Mesendoderm (in vitro differentiated cells): ENCODE measurements around the gene BPIFB3.

Experiments
- DNase-seq: peaks from one replicate; pipeline ENCODE4 v3.0.0; 2013
- H2AK5ac ChIP-seq: 2 replicates; pipeline ENCODE4 v1.6.1; 2013; ENCODE audit warnings: low read length, inconsistent platforms
- H2BK120ac ChIP-seq: 2 replicates; pipeline ENCODE4 v1.6.1; 2013; ENCODE audit warnings: low read depth, mild to moderate bottlenecking, low read length, moderate library complexity, mixed read lengths
- H2BK15ac ChIP-seq: replicated peaks from 2 replicates; pipeline ENCODE4 v1.6.1; 2013; ENCODE audit warnings: low read depth, mild to moderate bottlenecking, moderate library complexity
- H2BK5ac ChIP-seq: 2 replicates; pipeline ENCODE4 v1.6.1; 2013; ENCODE audit warnings: low read length, inconsistent platforms
- H3K18ac ChIP-seq: 2 replicates; pipeline ENCODE4 v1.6.1; 2013; ENCODE audit warnings: mild to moderate bottlenecking, low read length, mixed read lengths
- H3K23ac ChIP-seq: one replicate; pipeline ENCODE4 v1.6.1; 2013; ENCODE audit warnings: low read length
- H3K27ac ChIP-seq: 2 replicates; pipeline ENCODE4 v1.5.1; 2013; ENCODE audit warnings: low read depth, mild to moderate bottlenecking, inconsistent platforms, low read length, moderate library complexity
- H3K27me3 ChIP-seq: 2 replicates; pipeline ENCODE4 v1.6.1; 2013; ENCODE audit warnings: low read length, control low read depth, mild to moderate bottlenecking, inconsistent platforms; ENCODE audit not compliant: insufficient read depth, poor library complexity
- H3K36me3 ChIP-seq: 2 replicates; pipeline ENCODE4 v1.6.1; 2013; ENCODE audit warnings: low read length, inconsistent platforms; ENCODE audit not compliant: control insufficient read depth, insufficient read depth
- H3K4ac ChIP-seq: one replicate; pipeline ENCODE4 v1.6.1; 2013; ENCODE audit warnings: low read depth, mild to moderate bottlenecking, low read length, moderate library complexity
- H3K4me1 ChIP-seq: 2 replicates; pipeline ENCODE4 v1.6.1; 2013; ENCODE audit warnings: low read depth, low read length, inconsistent platforms; ENCODE audit not compliant: control insufficient read depth
- H3K4me2 ChIP-seq: 2 replicates; pipeline ENCODE4 v1.6.1; 2013; ENCODE audit warnings: low read length
- H3K4me3 ChIP-seq: 2 replicates; pipeline ENCODE4 v1.5.1; 2013; ENCODE audit warnings: mild to moderate bottlenecking, low read length
- H3K56ac ChIP-seq: one replicate; pipeline ENCODE4 v1.6.1; 2013; ENCODE audit warnings: low read length
- H3K79me1 ChIP-seq: 2 replicates; pipeline ENCODE4 v1.6.1; 2013; ENCODE audit warnings: low read length, inconsistent platforms
- H3K79me2 ChIP-seq: 2 replicates; pipeline ENCODE4 v1.6.1; 2013; ENCODE audit warnings: mild to moderate bottlenecking, low read length; ENCODE audit not compliant: control insufficient read depth, insufficient read depth
- H3K9ac ChIP-seq: 2 replicates; pipeline ENCODE4 v1.6.1; 2013; ENCODE audit warnings: low read length, inconsistent platforms
- H4K5ac ChIP-seq: one replicate; pipeline ENCODE4 v1.6.1; 2013; ENCODE audit warnings: low read length
- H4K8ac ChIP-seq: one replicate; pipeline ENCODE4 v1.6.1; 2013; ENCODE audit warnings: low read depth, mild to moderate bottlenecking, control low read depth, low read length, moderate library complexity
- WGBS: extraction: QIAGEN DNeasy Blood & Tissue Kit; methylation state at CpG from one replicate; pipeline ENCODE4 v1.1.7; 2013; ENCODE audit warnings: low lambda C conversion rate, missing lambda C conversion rate; ENCODE audit not compliant: insufficient coverage; ENCODE audit errors: extremely low coverage; 5-methylcytosine and 5-hydroxymethylcytosine counted together

The BPIFB3 gene

GRCh38 chr20:33021879-33022278 lies 31.8 kb upstream of the BPIFB3 start:
- H3K9ac ChIP-seq: no peak overlapping the region
- no peak overlapping the region for H4K8ac ChIP-seq
- no peak overlapping the region for H3K4ac ChIP-seq
- no peak overlapping the region for H2BK5ac ChIP-seq
- H3K36me3 ChIP-seq: no peaks in the 10 kb centered on the region
- no peak overlapping the region for H3K27ac ChIP-seq
- H4K5ac ChIP-seq: no peak overlapping the region
- H3K56ac ChIP-seq: no peak overlapping the region
- H3K23ac ChIP-seq: no peak overlapping the region
- H3K27me3 ChIP-seq: no peaks in the 10 kb centered on the region
- no peaks in the 10 kb centered on the region for H3K79me2 ChIP-seq
- WGBS: no CpG with 5 or more reads among the region's 3 CpGs
- no peak overlapping the region for H3K4me3 ChIP-seq
- no peak overlapping the region for H2BK15ac ChIP-seq
- H3K4me2 ChIP-seq: no peak overlapping the region
- no peak for DNase-seq
- H3K18ac ChIP-seq: no peak overlapping the region
- H3K79me1 ChIP-seq: no peaks in the 10 kb centered on the region
- peak overlapping the region; percentile 9 for H2AK5ac ChIP-seq
- H3K4me1 ChIP-seq: peaks cover 7% of the 10 kb centered on the region
- no peak overlapping the region for H2BK120ac ChIP-seq

GRCh38 chr20:33022289-33022688 lies 31.4 kb upstream of the BPIFB3 start:
- Histone ChIP-seq H3K18ac (no peak overlapping the region), H3K27me3 (no peaks in the 10 kb centered on the region)

GRCh38 chr20:33022694-33023438 lies 30.8 kb upstream of the BPIFB3 start:
- Histone ChIP-seq H2BK15ac (no peak overlapping the region), H4K5ac (no peak overlapping the region), H3K36me3 (no peaks in the 10 kb centered on the region), H3K4me3 (no peak overlapping the region), H3K18ac (no peak overlapping the region), H3K79me1 (no peaks in the 10 kb centered on the region), H3K23ac (no peak overlapping the region), H3K9ac (no peak overlapping the region), H3K4me1 (peaks cover 7% of the 10 kb centered on the region), H3K4me2 (no peak overlapping the region), H3K4ac (no peak overlapping the region), H2AK5ac (no peak overlapping the region), H3K27ac (no peak overlapping the region), H2BK5ac (no peak overlapping the region), H2BK120ac (no peak overlapping the region), H3K56ac (no peak overlapping the region), H3K79me2 (no peaks in the 10 kb centered on the region), H4K8ac (no peak overlapping the region), H3K27me3 (no peaks in the 10 kb centered on the region)
- no CpG with 5 or more reads among the region's 7 CpGs for WGBS
- no peak for DNase-seq

More at GRCh38 chr20:33022289-33022688, 31.4 kb upstream of the BPIFB3 start:
- WGBS: no CpG with 5 or more reads among the region's 4 CpGs
- no peak overlapping the region for H3K27ac ChIP-seq
- no peak overlapping the region for H2BK15ac ChIP-seq
- no peak overlapping the region for H3K4me2 ChIP-seq
- no peak overlapping the region for H3K4me3 ChIP-seq
- H4K5ac ChIP-seq: no peak overlapping the region
- H3K79me1 ChIP-seq: no peaks in the 10 kb centered on the region
- no peaks in the 10 kb centered on the region for H3K79me2 ChIP-seq
- H3K23ac ChIP-seq: no peak overlapping the region
- no peak overlapping the region for H3K4ac ChIP-seq
- H2AK5ac ChIP-seq: no peak overlapping the region
- no peak overlapping the region for H4K8ac ChIP-seq
- DNase-seq: no peak
- peaks cover 7% of the 10 kb centered on the region for H3K4me1 ChIP-seq
- H3K56ac ChIP-seq: no peak overlapping the region
- no peak overlapping the region for H2BK120ac ChIP-seq
- no peak overlapping the region for H2BK5ac ChIP-seq
- H3K36me3 ChIP-seq: no peaks in the 10 kb centered on the region
- no peak overlapping the region for H3K9ac ChIP-seq

GRCh38 chr20:33023439-33024242 lies 30.1 kb upstream of the BPIFB3 start:
- DNase-seq: no peak
- H3K4me3 ChIP-seq: no peak overlapping the region
- peaks cover 7% of the 10 kb centered on the region for H3K4me1 ChIP-seq
- no CpG with 5 or more reads among the region's 6 CpGs for WGBS
- no peaks in the 10 kb centered on the region for H3K27me3 ChIP-seq
- no peak overlapping the region for H2BK15ac ChIP-seq
- no peaks in the 10 kb centered on the region for H3K79me1 ChIP-seq
- no peaks in the 10 kb centered on the region for H3K36me3 ChIP-seq
- H3K4ac ChIP-seq: no peak overlapping the region
- H3K56ac ChIP-seq: no peak overlapping the region
- no peak overlapping the region for H4K5ac ChIP-seq
- no peak overlapping the region for H4K8ac ChIP-seq
- no peak overlapping the region for H3K27ac ChIP-seq
- H3K9ac ChIP-seq: no peak overlapping the region
- H3K79me2 ChIP-seq: no peaks in the 10 kb centered on the region
- H2BK5ac ChIP-seq: no peak overlapping the region
- no peak overlapping the region for H3K4me2 ChIP-seq
- no peak overlapping the region for H2BK120ac ChIP-seq
- no peak overlapping the region for H3K18ac ChIP-seq
- H3K23ac ChIP-seq: no peak overlapping the region
- no peak overlapping the region for H2AK5ac ChIP-seq

GRCh38 chr20:33024243-33024560 lies 29.5 kb upstream of the BPIFB3 start:
- H2BK120ac ChIP-seq: no peak overlapping the region
- no peak overlapping the region for H3K18ac ChIP-seq
- no peak overlapping the region for H2BK15ac ChIP-seq
- H3K9ac ChIP-seq: no peak overlapping the region
- no peak overlapping the region for H3K4me2 ChIP-seq
- H3K27me3 ChIP-seq: no peaks in the 10 kb centered on the region
- DNase-seq: no peak
- H3K23ac ChIP-seq: no peak overlapping the region
- peaks cover 7% of the 10 kb centered on the region for H3K4me1 ChIP-seq
- no peak overlapping the region for H3K27ac ChIP-seq
- no peak overlapping the region for H2AK5ac ChIP-seq
- no peaks in the 10 kb centered on the region for H3K79me1 ChIP-seq
- no peak overlapping the region for H3K56ac ChIP-seq
- H3K4ac ChIP-seq: no peak overlapping the region
- no peak overlapping the region for H3K4me3 ChIP-seq
- H4K5ac ChIP-seq: no peak overlapping the region
- no CpG with 5 or more reads among the region's 1 CpG for WGBS
- H4K8ac ChIP-seq: no peak overlapping the region
- H3K36me3 ChIP-seq: no peaks in the 10 kb centered on the region
- H3K79me2 ChIP-seq: no peaks in the 10 kb centered on the region
- no peak overlapping the region for H2BK5ac ChIP-seq
